HEK293 (cell line): Measurements from ENCODE around the gene RBP4.

Experiments
- BCL11A ChIP-seq: fragments of 450-650 bp; formaldehyde crosslinking; IDR thresholded peaks from 2 replicates; pipeline ENCODE4 v1.5.1; 2016; ENCODE audit warnings: low read depth, missing biosample characterization, missing genetic modification characterization
- GLI2 ChIP-seq: fragments of 450-650 bp; formaldehyde crosslinking; IDR thresholded peaks from 2 replicates; pipeline ENCODE4; 2017; ENCODE audit warnings: missing biosample characterization, missing genetic modification characterization, low read depth, borderline replicate concordance
- GLI4 ChIP-seq: fragments of 450-650 bp; formaldehyde crosslinking; IDR thresholded peaks from 2 replicates; pipeline ENCODE4 v1.5.1; 2016; ENCODE audit warnings: missing biosample characterization, missing genetic modification characterization
- MYNN ChIP-seq: fragments of 450-650 bp; formaldehyde crosslinking; IDR thresholded peaks from 2 replicates; pipeline ENCODE4 v1.5.1; 2016; ENCODE audit warnings: missing biosample characterization, missing genetic modification characterization, borderline replicate concordance
- REPIN1 ChIP-seq: fragments of 450-650 bp; formaldehyde crosslinking; IDR thresholded peaks from 2 replicates; pipeline ENCODE4 v1.5.1; 2017; ENCODE audit warnings: missing biosample characterization, missing genetic modification characterization, low read depth
- ZFHX2 ChIP-seq: fragments of 450-650 bp; formaldehyde crosslinking; conservative IDR thresholded peaks from 2 replicates; pipeline ENCODE4 v1.5.1; 2016; ENCODE audit warnings: missing biosample characterization, missing genetic modification characterization
- ZFP37 ChIP-seq: fragments of 450-650 bp; formaldehyde crosslinking; IDR thresholded peaks from 2 replicates; pipeline ENCODE4 v1.5.1; 2016; ENCODE audit warnings: missing biosample characterization, missing genetic modification characterization
- ZFP41 ChIP-seq: fragments of 450-650 bp; formaldehyde crosslinking; IDR thresholded peaks from 2 replicates; pipeline ENCODE4 v1.5.1; 2016; ENCODE audit warnings: missing biosample characterization, missing genetic modification characterization, borderline replicate concordance
- ZNF140 ChIP-seq: fragments of 450-650 bp; formaldehyde crosslinking; IDR thresholded peaks from 2 replicates; pipeline ENCODE4 v1.5.1; 2016; ENCODE audit warnings: missing biosample characterization, missing genetic modification characterization
- ZNF202 ChIP-seq: fragments of 450-650 bp; formaldehyde crosslinking; IDR thresholded peaks from 2 replicates; pipeline ENCODE4 v1.5.1; 2016; ENCODE audit warnings: missing biosample characterization, missing genetic modification characterization, borderline replicate concordance
- ZNF221 ChIP-seq: fragments of 450-650 bp; formaldehyde crosslinking; IDR thresholded peaks from 2 replicates; pipeline ENCODE4 v1.5.1; 2017; ENCODE audit warnings: missing biosample characterization, missing genetic modification characterization, borderline replicate concordance
- ZNF239 ChIP-seq: fragments of 450-650 bp; formaldehyde crosslinking; IDR thresholded peaks from 2 replicates; pipeline ENCODE4 v1.5.1; 2016; ENCODE audit warnings: missing biosample characterization, missing genetic modification characterization
- ZNF335 ChIP-seq: fragments of 450-650 bp; formaldehyde crosslinking; conservative IDR thresholded peaks from 2 replicates; pipeline ENCODE4 v1.5.1; 2016; ENCODE audit warnings: missing biosample characterization, missing genetic modification characterization
- ZNF404 ChIP-seq: fragments of 450-650 bp; formaldehyde crosslinking; IDR thresholded peaks from 2 replicates; pipeline ENCODE4 v1.5.1; 2017; ENCODE audit warnings: missing biosample characterization, missing genetic modification characterization
- ZNF416 ChIP-seq: fragments of 450-650 bp; formaldehyde crosslinking; IDR thresholded peaks from 2 replicates; pipeline ENCODE4 v1.5.1; 2016; ENCODE audit warnings: missing biosample characterization, missing genetic modification characterization
- ZNF423 ChIP-seq: fragments of 450-650 bp; formaldehyde crosslinking; IDR thresholded peaks from 2 replicates; pipeline ENCODE4 v1.5.1; 2016; ENCODE audit warnings: missing biosample characterization, missing genetic modification characterization
- ZNF561 ChIP-seq: fragments of 450-650 bp; IDR thresholded peaks from 2 replicates; pipeline ENCODE4 v1.5.1; 2018; ENCODE audit warnings: missing biosample characterization, missing genetic modification characterization, borderline replicate concordance
- ZNF571 ChIP-seq: fragments of 450-650 bp; formaldehyde crosslinking; IDR thresholded peaks from 2 replicates; pipeline ENCODE4 v1.5.0; 2017; ENCODE audit warnings: missing biosample characterization, missing genetic modification characterization
- ZNF626 ChIP-seq: fragments of 450-650 bp; sonication (Bioruptor Pico); formaldehyde crosslinking; IDR thresholded peaks from 2 replicates; pipeline ENCODE4 v1.5.1; 2018; ENCODE audit warnings: missing biosample characterization, missing genetic modification characterization, inconsistent platforms
- ZNF677 ChIP-seq: fragments of 450-650 bp; IDR thresholded peaks from 2 replicates; pipeline ENCODE4 v1.5.0; 2018; ENCODE audit warnings: missing biosample characterization, mild to moderate bottlenecking, missing genetic modification characterization, moderate library complexity
- ZNF76 ChIP-seq: fragments of 450-650 bp; formaldehyde crosslinking; IDR thresholded peaks from 2 replicates; pipeline ENCODE4; 2016; ENCODE audit warnings: low read depth, missing biosample characterization, missing genetic modification characterization, borderline replicate concordance
- ZNF777 ChIP-seq: fragments of 450-650 bp; formaldehyde crosslinking; IDR thresholded peaks from 2 replicates; pipeline ENCODE4 v1.5.1; 2017; ENCODE audit warnings: missing biosample characterization, missing genetic modification characterization, borderline replicate concordance
- ZNF837 ChIP-seq: fragments of 450-650 bp; formaldehyde crosslinking; IDR thresholded peaks from 2 replicates; pipeline ENCODE4 v1.5.1; 2016; ENCODE audit warnings: missing biosample characterization, missing genetic modification characterization
- TF ChIP-seq, protein P1 (sequence below): fragments of 450-650 bp; formaldehyde crosslinking; IDR thresholded peaks from 2 replicates; pipeline ENCODE4 v1.5.1; 2016; ENCODE audit warnings: missing biosample characterization, missing genetic modification characterization
- TF ChIP-seq, protein P2 (sequence below): fragments of 450-650 bp; formaldehyde crosslinking; IDR thresholded peaks from 2 replicates; pipeline ENCODE4 v1.5.1; 2016; ENCODE audit warnings: missing biosample characterization, missing genetic modification characterization
- TF ChIP-seq, protein P3 (sequence below): fragments of 450-650 bp; formaldehyde crosslinking; IDR thresholded peaks from 2 replicates; pipeline ENCODE4 v1.5.1; 2016; ENCODE audit warnings: missing biosample characterization, missing genetic modification characterization, low read depth
- TF ChIP-seq, protein P4 (sequence below): fragments of 450-650 bp; formaldehyde crosslinking; IDR thresholded peaks from 2 replicates; pipeline ENCODE4; 2016; ENCODE audit warnings: missing biosample characterization, missing genetic modification characterization
- TF ChIP-seq, protein P5 (sequence below): fragments of 450-650 bp; formaldehyde crosslinking; IDR thresholded peaks from 2 replicates; pipeline ENCODE4 v1.5.1; 2016; ENCODE audit warnings: missing biosample characterization, missing genetic modification characterization
- TF ChIP-seq, protein P6 (sequence below): fragments of 450-650 bp; formaldehyde crosslinking; IDR thresholded peaks from 2 replicates; pipeline ENCODE4 v1.5.1; 2017; ENCODE audit warnings: missing biosample characterization, missing genetic modification characterization
- TF ChIP-seq, protein P7 (sequence below): fragments of 450-650 bp; formaldehyde crosslinking; IDR thresholded peaks from 2 replicates; pipeline ENCODE4 v1.5.1; 2016; ENCODE audit warnings: missing biosample characterization, missing genetic modification characterization

RBP4 gene

DNA sequence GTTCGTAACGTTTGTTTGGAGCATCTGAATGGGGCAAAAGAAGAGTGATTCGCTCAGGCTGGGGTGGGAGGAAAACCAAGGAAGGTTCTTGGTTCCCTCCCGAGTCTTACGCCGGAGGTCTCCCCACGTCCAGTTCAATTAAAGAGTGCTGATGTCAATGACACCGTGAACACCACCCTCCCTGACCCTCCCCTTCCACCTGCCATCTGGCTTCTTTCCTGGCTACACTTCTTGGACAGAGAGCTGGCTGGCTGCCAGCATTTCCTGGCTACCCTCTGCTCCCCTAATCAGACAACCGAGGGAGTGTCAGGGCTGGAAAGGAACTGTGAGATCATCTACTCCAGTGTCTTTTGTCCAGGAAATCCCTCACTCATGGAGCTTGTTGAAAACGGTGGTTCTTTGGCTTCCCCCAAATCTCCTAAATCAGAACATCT, 58.7 kb downstream of the RBP4 start (continued):
- no peak for TF ChIP-seq MYNN (tag by site-specific recombination)
- no peak for TF ChIP-seq ZNF202
- TF ChIP-seq REPIN1 = no peak
- no peak for TF ChIP-seq ZNF221 (tag by site-specific recombination)
- no peak for TF ChIP-seq ZNF571 (tag by site-specific recombination)
- TF ChIP-seq GLI2 (tag by site-specific recombination) = no peak
- TF ChIP-seq ZNF140 (tag by site-specific recombination) = no peak
- TF ChIP-seq, protein P1, sequence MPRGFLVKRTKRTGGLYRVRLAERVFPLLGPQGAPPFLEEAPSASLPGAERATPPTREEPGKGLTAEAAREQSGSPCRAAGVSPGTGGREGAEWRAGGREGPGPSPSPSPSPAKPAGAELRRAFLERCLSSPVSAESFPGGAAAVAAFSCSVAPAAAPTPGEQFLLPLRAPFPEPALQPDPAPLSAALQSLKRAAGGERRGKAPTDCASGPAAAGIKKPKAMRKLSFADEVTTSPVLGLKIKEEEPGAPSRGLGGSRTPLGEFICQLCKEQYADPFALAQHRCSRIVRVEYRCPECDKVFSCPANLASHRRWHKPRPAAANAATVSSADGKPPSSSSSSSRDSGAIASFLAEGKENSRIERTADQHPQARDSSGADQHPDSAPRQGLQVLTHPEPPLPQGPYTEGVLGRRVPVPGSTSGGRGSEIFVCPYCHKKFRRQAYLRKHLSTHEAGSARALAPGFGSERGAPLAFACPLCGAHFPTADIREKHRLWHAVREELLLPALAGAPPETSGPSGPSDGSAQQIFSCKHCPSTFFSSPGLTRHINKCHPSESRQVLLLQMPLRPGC (tag by site-specific recombination) = no peak
- no peak for TF ChIP-seq ZNF837 (tag by site-specific recombination)
- TF ChIP-seq ZNF416 (tag by site-specific recombination) = no peak
- peak; percentile 57 for TF ChIP-seq ZNF335 (tag by site-specific recombination)
- TF ChIP-seq BCL11A = no peak
- TF ChIP-seq, protein P2, sequence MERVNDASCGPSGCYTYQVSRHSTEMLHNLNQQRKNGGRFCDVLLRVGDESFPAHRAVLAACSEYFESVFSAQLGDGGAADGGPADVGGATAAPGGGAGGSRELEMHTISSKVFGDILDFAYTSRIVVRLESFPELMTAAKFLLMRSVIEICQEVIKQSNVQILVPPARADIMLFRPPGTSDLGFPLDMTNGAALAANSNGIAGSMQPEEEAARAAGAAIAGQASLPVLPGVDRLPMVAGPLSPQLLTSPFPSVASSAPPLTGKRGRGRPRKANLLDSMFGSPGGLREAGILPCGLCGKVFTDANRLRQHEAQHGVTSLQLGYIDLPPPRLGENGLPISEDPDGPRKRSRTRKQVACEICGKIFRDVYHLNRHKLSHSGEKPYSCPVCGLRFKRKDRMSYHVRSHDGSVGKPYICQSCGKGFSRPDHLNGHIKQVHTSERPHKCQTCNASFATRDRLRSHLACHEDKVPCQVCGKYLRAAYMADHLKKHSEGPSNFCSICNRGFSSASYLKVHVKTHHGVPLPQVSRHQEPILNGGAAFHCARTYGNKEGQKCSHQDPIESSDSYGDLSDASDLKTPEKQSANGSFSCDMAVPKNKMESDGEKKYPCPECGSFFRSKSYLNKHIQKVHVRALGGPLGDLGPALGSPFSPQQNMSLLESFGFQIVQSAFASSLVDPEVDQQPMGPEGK = peak; percentile 63
- no peak for TF ChIP-seq ZFP37 (tag by site-specific recombination)
- TF ChIP-seq ZNF677 = no peak
- TF ChIP-seq ZNF561 (tag by site-specific recombination) = 0 out of 2 replicates have a peak, but pooled peaks have one; percentile 26
- TF ChIP-seq GLI4 (tag by site-specific recombination) = no peak
- no peak for TF ChIP-seq ZNF626 (tag by site-specific recombination)
- TF ChIP-seq, protein P3, sequence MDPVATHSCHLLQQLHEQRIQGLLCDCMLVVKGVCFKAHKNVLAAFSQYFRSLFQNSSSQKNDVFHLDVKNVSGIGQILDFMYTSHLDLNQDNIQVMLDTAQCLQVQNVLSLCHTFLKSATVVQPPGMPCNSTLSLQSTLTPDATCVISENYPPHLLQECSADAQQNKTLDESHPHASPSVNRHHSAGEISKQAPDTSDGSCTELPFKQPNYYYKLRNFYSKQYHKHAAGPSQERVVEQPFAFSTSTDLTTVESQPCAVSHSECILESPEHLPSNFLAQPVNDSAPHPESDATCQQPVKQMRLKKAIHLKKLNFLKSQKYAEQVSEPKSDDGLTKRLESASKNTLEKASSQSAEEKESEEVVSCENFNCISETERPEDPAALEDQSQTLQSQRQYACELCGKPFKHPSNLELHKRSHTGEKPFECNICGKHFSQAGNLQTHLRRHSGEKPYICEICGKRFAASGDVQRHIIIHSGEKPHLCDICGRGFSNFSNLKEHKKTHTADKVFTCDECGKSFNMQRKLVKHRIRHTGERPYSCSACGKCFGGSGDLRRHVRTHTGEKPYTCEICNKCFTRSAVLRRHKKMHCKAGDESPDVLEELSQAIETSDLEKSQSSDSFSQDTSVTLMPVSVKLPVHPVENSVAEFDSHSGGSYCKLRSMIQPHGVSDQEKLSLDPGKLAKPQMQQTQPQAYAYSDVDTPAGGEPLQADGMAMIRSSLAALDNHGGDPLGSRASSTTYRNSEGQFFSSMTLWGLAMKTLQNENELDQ (tag by site-specific recombination) = no peak
- no peak for TF ChIP-seq ZNF404
- TF ChIP-seq ZNF423 = no peak
- TF ChIP-seq ZFP41 (tag by site-specific recombination) = no peak
- no peak for TF ChIP-seq ZNF239 (tag by site-specific recombination)
- TF ChIP-seq, protein P4, sequence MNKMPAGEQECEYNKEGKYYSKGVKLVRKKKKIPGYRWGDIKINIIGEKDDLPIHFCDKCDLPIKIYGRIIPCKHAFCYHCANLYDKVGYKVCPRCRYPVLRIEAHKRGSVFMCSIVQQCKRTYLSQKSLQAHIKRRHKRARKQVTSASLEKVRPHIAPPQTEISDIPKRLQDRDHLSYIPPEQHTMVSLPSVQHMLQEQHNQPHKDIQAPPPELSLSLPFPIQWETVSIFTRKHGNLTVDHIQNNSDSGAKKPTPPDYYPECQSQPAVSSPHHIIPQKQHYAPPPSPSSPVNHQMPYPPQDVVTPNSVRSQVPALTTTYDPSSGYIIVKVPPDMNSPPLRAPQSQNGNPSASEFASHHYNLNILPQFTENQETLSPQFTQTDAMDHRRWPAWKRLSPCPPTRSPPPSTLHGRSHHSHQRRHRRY (tag by site-specific recombination) = no peak
- TF ChIP-seq, protein P5, sequence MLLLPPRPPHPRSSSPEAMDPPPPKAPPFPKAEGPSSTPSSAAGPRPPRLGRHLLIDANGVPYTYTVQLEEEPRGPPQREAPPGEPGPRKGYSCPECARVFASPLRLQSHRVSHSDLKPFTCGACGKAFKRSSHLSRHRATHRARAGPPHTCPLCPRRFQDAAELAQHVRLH (tag by site-specific recombination) = no peak
- TF ChIP-seq ZFHX2 = no peak
- TF ChIP-seq ZNF76 = no peak
- TF ChIP-seq, protein P6, sequence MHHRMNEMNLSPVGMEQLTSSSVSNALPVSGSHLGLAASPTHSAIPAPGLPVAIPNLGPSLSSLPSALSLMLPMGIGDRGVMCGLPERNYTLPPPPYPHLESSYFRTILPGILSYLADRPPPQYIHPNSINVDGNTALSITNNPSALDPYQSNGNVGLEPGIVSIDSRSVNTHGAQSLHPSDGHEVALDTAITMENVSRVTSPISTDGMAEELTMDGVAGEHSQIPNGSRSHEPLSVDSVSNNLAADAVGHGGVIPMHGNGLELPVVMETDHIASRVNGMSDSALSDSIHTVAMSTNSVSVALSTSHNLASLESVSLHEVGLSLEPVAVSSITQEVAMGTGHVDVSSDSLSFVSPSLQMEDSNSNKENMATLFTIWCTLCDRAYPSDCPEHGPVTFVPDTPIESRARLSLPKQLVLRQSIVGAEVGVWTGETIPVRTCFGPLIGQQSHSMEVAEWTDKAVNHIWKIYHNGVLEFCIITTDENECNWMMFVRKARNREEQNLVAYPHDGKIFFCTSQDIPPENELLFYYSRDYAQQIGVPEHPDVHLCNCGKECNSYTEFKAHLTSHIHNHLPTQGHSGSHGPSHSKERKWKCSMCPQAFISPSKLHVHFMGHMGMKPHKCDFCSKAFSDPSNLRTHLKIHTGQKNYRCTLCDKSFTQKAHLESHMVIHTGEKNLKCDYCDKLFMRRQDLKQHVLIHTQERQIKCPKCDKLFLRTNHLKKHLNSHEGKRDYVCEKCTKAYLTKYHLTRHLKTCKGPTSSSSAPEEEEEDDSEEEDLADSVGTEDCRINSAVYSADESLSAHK (tag by site-specific recombination) = no peak
- TF ChIP-seq ZNF777 (tag by site-specific recombination) = 0 out of 2 replicates have a peak, but pooled peaks have one; percentile 12
- TF ChIP-seq, protein P7, sequence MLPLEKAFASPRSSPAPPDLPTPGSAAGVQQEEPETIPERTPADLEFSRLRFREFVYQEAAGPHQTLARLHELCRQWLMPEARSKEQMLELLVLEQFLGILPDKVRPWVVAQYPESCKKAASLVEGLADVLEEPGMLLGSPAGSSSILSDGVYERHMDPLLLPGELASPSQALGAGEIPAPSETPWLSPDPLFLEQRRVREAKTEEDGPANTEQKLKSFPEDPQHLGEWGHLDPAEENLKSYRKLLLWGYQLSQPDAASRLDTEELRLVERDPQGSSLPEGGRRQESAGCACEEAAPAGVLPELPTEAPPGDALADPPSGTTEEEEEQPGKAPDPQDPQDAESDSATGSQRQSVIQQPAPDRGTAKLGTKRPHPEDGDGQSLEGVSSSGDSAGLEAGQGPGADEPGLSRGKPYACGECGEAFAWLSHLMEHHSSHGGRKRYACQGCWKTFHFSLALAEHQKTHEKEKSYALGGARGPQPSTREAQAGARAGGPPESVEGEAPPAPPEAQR = no peak
